Activated CD8-positive, alpha-beta memory T cell treated with anti-CD3 and anti-CD28 coated beads for 1 hour (primary cell): ENCODE results near the gene XCL1.
A peak's percentile ranks its signal among the peaks of the same experiment; 100 is the strongest.

ENCODE experiments used
- DNase-seq, 2 donors: peaks; one replicate each; pipeline ENCODE4 v3.0.0-alpha.2; 2020; ENCODE audit warnings: low read depth in 1 of 2; ENCODE audit errors: extremely low read depth in 1 of 2

XCL1 gene

GRCh38 chr1:168601051-168601450 is 24.6 kb downstream of the XCL1 start:
- no peak for DNase-seq

GRCh38 chr1:168603501-168604110 is 27.2 kb downstream of the XCL1 start:
- peak; percentile 27 to 45 for DNase-seq

DNA sequence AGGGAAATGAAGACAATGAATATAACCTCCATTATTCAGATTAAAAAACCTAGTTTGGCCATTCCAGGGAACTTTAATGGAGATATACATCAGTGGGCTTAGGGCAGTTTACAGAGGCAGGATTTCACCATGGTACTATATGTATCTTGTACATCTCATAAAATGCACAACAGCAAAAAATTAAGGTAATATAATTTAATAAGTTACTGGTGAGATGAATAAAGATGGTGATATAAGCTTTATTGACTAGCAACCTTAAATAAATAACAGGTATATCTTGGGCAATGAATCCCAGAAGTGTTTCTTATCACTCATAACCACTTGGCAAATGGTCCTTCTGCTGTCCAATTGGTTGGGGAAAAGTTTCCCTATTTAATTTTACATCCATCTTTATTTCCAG is 29.0 kb downstream of the XCL1 start:
- no peak for DNase-seq

GRCh38 chr1:168606096-168606495 is 29.7 kb downstream of the XCL1 start:
- no peak for DNase-seq

DNA sequence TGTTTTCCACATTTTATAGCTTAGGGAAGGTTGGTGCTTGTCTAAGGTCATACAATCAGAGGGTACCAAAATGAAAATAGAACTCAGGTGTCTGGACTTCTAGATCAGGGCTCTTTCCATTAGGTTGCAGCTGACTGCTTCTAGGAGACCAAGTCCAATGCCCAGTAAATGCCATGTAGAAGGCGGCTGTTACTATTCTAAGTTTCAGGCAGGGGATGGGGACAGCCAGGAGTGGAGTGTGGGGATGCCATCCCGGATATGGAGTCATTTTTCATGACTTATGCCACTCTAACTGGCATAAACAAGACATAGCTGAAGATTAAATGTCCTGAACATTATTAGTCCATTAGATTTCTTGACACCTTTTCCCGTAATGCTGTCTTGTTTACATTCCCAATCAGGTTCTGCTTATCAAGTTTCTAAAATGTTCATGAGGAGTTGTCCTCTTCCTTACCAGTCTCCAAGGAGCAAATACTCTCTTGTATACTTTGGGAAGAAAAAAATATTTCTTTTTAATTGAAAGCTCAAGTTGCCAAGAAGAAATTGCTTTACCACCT is 31.5 kb downstream of the XCL1 start:
- no peak for DNase-seq

DNA sequence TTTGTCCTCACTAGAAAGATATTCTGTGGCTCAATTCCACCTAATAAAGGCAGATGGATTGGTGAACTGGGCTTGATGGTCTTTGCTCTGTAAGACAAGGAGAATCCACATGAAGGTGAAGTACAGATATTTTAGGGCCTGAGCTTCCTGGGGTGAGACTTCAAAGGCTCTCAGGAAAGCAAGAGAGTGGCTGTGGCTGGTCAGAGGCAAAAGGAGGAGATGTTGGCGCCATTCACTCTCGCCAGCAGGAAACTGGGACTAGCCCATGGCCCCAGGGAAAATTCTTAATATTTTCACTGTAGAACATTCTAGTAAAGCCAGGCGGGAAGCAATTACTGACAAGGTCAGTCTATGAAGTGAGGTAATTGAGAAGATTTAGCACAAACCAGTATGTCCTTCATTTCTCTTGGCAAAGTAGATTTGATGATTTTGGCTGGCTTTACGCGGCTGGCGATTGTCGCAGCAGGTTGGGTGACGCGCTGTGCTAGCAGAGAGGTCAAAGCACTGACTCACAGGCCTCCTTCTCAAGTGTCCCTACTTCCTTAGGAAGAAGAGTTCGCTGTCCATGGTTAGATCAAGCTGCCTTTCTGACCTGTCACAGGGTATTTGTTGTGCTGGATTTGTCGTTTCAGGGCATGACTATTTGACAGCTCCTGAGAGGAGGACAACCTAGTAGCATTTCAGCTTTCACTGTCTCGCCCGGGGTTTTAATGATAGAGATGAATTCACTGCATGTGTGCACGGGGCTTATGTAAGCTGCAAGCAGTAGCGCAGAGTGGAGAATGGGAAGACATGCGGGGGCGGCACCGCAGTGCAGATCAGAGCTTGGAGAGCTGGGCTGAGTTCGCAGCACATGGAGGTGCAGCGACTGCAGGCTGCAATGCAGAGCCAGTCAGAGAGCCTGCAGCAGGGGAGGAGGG is 32.7 kb downstream of the XCL1 start:
- no peak for DNase-seq

GRCh38 chr1:168609741-168610510 is 33.5 kb downstream of the XCL1 start:
- no peak for DNase-seq

- DNase-seq: no peak
These were observed 36.6 kb downstream of the XCL1 start for GRCh38 chr1:168613038-168613451.

- DNase-seq: no peak
These were observed 37.4 kb downstream of the XCL1 start for GRCh38 chr1:168613691-168614231.

- no peak for DNase-seq
These were observed 37.8 kb downstream of the XCL1 start for GRCh38 chr1:168614235-168614634.

- DNase-seq: no peak
These were observed 39.6 kb downstream of the XCL1 start for GRCh38 chr1:168615965-168616364.

- no peak for DNase-seq
These were observed 41.8 kb downstream of the XCL1 start for GRCh38 chr1:168617974-168618750.

- no peak for DNase-seq
These were observed 42.5 kb downstream of the XCL1 start for GRCh38 chr1:168618886-168619285.

GRCh38 chr1:168621356-168621755 is 45.0 kb downstream of the XCL1 start:
- no peak for DNase-seq

DNA sequence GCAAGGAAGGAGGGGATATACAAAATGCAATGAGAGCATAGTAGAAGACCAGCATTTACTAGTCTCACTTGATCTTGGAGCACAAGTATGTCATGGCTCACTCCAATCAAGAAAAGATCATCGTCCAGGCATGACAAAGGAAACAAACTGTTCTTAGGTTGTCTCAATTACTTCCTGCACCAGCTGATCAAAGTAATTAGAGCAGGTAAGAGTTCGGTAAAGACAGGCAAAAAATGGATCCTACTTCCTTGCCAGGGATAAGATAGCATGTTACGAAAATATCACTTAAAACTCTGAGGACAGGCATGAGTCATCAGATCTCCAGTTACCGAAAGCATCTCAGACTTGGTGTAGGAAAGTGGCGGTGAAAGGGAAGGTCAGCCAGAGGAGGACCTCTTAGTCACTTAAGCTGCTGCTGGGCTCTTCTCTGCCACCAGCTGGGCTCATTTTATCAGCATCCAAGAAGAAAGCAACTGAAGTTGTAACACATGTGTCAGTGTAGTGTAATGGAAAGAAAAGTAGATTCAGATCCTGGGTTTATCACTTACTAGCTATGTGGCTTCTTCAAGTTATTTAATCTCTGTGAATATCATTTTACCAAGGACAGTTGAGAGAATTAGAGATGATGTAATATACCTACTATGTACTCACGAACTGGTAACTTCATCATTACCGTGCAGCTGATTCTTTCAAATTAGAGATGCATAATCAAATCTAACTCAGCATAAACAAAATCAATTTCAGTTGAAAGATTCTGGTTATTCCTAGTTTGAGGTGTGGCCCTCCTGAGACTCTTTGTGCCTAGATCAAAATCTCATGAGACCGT is 46.8 kb downstream of the XCL1 start:
- DNase-seq: no peak

DNA sequence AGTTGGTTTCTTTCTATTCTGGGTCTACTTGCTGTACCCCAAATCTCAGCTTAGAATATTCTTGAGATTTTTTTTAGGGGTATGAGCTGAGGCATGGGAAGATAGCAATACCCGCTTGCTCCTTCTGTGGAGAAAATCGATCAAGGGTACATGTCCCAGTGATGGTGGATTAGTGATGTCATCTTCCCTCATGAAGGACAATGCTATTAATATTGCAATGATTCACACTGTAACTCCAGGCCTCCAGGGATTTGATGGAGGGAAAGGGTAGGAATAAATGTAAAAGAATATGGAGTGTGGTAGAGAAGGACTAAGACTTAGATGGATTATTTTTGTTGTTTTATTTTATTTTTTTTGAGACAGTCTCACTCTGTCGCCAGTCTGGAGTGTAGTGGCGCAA is 47.4 kb downstream of the XCL1 start:
- no peak for DNase-seq

DNA sequence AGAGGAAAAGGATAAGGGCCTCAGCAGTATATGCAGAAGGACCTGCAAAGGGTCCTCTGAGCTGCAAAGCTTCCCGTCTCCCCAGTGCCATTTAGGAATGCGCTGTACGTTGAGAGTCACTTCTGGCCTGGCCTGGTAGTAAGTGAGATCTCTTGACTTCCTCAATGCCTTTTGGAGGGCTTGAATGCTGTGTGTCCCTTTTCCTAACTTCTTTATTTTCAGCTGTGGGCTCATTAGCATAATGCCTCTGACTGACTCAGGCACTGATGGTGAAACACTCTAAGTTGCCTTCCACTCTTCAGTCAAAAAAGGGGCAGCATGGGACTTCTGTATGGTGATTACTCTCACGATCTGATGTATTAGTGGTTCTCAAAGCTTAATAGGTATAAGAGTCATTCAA is 49.9 kb downstream of the XCL1 start:
- no peak for DNase-seq

GRCh38 chr1:168627370-168627769 is 51.0 kb downstream of the XCL1 start:
- no peak for DNase-seq

GRCh38 chr1:168628807-168629206 is 52.4 kb downstream of the XCL1 start:
- no peak for DNase-seq
